ENCODE measurements around the gene TAS2R40. TPM values are rescaled to one million over a fixed set of nuclear protein-coding genes. Genes with fewer than 3 reads are reported as not detected.

Gene TAS2R40
- total RNA-seq, 1 donor from 2014 or later, result not detected

DNA sequence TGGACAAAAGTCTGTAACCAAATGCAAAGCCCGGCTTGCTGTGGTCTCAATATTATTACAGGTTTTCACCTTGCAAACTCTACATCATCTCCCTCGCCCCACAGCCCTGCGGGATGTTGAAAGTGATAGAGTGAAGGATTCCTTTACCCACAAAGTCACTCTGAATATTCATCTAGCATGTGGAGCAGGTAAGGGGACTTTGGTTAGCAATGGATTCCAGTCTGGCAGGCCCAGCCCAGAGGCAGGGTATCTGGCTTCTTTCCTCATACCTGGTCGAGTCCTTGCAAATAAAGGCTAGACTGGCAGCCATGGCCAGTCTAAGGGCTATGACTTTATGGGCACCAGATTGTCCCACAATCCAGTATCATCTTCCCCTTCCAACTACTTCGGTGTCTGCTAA lies 3.2 kb downstream of the TAS2R40 start:
- intact Hi-C loops (cut with DNase I), result no loop called here
- H3K9me3 ChIP-seq, result no peaks in the 10 kb centered on the region
- no peaks in the 10 kb centered on the region for H3K27me3 ChIP-seq (ENCODE audit: low read depth)
- H3K36me3 ChIP-seq, result no peaks in the 10 kb centered on the region
- no peak for DNase-seq
- no peak overlapping the region for H3K27ac ChIP-seq
- no peaks in the 10 kb centered on the region for H3K4me1 ChIP-seq
- TF ChIP-seq, protein P1, sequence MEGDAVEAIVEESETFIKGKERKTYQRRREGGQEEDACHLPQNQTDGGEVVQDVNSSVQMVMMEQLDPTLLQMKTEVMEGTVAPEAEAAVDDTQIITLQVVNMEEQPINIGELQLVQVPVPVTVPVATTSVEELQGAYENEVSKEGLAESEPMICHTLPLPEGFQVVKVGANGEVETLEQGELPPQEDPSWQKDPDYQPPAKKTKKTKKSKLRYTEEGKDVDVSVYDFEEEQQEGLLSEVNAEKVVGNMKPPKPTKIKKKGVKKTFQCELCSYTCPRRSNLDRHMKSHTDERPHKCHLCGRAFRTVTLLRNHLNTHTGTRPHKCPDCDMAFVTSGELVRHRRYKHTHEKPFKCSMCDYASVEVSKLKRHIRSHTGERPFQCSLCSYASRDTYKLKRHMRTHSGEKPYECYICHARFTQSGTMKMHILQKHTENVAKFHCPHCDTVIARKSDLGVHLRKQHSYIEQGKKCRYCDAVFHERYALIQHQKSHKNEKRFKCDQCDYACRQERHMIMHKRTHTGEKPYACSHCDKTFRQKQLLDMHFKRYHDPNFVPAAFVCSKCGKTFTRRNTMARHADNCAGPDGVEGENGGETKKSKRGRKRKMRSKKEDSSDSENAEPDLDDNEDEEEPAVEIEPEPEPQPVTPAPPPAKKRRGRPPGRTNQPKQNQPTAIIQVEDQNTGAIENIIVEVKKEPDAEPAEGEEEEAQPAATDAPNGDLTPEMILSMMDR (IDR thresholded peaks at IDR 0.05), result no peak
- H3K4me3 ChIP-seq, result no peak overlapping the region
- no peak for ATAC-seq

- no peaks in the 10 kb centered on the region for H3K27me3 ChIP-seq (ENCODE audit: low read depth)
- no peaks in the 10 kb centered on the region for H3K36me3 ChIP-seq
- H3K9me3 ChIP-seq, result no peaks in the 10 kb centered on the region
- TF ChIP-seq, protein P1 (IDR thresholded peaks at IDR 0.05), result no peak
- no peak overlapping the region for H3K4me3 ChIP-seq
- no peaks in the 10 kb centered on the region for H3K4me1 ChIP-seq
- no peak overlapping the region for H3K27ac ChIP-seq
- ATAC-seq (no peak), DNase-seq (no peak)
- intact Hi-C loops (cut with DNase I), result no loop called here
Observed at GRCh38 chr7:143227806-143228205, 6.0 kb downstream of the TAS2R40 start.

GRCh38 chr7:143229054-143229790 lies 7.4 kb downstream of the TAS2R40 start:
- no peaks in the 10 kb centered on the region for H3K9me3 ChIP-seq
- DNase-seq, result no peak
- H3K27ac ChIP-seq, result no peak overlapping the region
- TF ChIP-seq, protein P1 (IDR thresholded peaks at IDR 0.05), result no peak
- H3K36me3 ChIP-seq, result no peaks in the 10 kb centered on the region
- intact Hi-C loops (cut with DNase I), result no loop called here
- H3K27me3 ChIP-seq (ENCODE audit: low read depth), result no peaks in the 10 kb centered on the region
- ATAC-seq, result no peak
- H3K4me3 ChIP-seq, result no peak overlapping the region
- H3K4me1 ChIP-seq, result no peaks in the 10 kb centered on the region

DNA sequence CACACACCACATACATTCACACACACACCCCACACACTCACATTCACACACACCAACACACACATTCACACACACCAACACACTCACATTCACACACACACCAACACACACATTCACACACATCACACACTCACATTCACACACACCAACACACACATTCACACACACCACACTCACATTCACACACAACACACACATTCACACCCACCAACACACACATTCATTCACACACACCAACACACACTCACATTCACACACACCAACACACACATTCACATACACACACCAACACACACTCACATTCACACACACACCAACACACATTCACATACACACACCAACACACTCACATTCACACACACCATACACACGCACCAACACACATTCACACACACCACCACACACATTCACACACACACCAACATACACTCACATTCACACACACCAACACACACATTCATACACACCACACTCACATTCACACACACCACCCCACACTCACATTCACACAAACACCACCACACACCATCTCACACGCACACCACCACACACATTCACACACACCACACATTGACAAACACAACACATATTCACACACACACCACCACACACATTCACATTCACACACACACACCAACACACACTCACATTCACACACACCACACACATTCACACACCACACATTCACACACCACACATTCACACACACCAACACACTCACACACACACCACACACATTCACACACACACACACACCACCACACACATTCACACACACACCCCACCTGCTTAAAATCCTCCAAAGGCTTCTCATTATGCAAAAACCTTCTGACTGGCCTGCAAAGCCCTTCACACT lies 9.0 kb downstream of the TAS2R40 start:
- intact Hi-C loops (cut with DNase I), result no loop called here
- Histone ChIP-seq H3K27ac (no peak overlapping the region), H3K36me3 (no peaks in the 10 kb centered on the region), H3K27me3 (ENCODE audit: low read depth) (no peaks in the 10 kb centered on the region), H3K4me1 (no peaks in the 10 kb centered on the region), H3K9me3 (no peaks in the 10 kb centered on the region), H3K4me3 (no peak overlapping the region)
- TF ChIP-seq, protein P1 (IDR thresholded peaks at IDR 0.05), result no peak
- no peak for DNase-seq
- ATAC-seq, result no peak

GRCh38 chr7:143233816-143234532 lies 12.1 kb downstream of the TAS2R40 start:
- Histone ChIP-seq H3K4me3 (no peak overlapping the region), H3K36me3 (no peaks in the 10 kb centered on the region), H3K4me1 (no peaks in the 10 kb centered on the region), H3K27ac (no peak overlapping the region), H3K9me3 (no peaks in the 10 kb centered on the region), H3K27me3 (ENCODE audit: low read depth) (no peaks in the 10 kb centered on the region)
- intact Hi-C loops (cut with DNase I), result no loop called here
- ATAC-seq, result no peak
- TF ChIP-seq, protein P1 (IDR thresholded peaks at IDR 0.05), result no peak
- no peak for DNase-seq

All from lower lobe of right lung (tissue), 2 donors.